Loucy (cell line): ENCODE measurements around the gene CRY2.

ENCODE experiments used
- H2AFZ ChIP-seq: fragments of 200-600 bp; sonication (generic); 2 replicates; pipeline ENCODE4 v1.6.0; 2016; ENCODE audit warnings: antibody characterized with exemption, mild to moderate bottlenecking, low read length, moderate library complexity
- H3F3A ChIP-seq: fragments of 200-600 bp; 2 replicates; pipeline ENCODE4 v1.6.0; 2016; ENCODE audit warnings: antibody characterized with exemption, low read depth, mild to moderate bottlenecking
- H3K27me3 ChIP-seq: fragments of 200-600 bp; sonication (generic); 2 replicates; pipeline ENCODE4 v1.6.1; 2014; ENCODE audit warnings: low read length, mild to moderate bottlenecking; ENCODE audit not compliant: insufficient read depth, poor library complexity, severe bottlenecking
- H3K36me3 ChIP-seq: fragments of 200-600 bp; sonication (generic); 2 replicates; pipeline ENCODE4 v1.6.1; 2016; ENCODE audit warnings: low read length; ENCODE audit not compliant: insufficient read depth
- H3K4me1 ChIP-seq: fragments of 200-600 bp; sonication (generic); 2 replicates; pipeline ENCODE4 v1.5.1; 2014; ENCODE audit warnings: low read length, mild to moderate bottlenecking; ENCODE audit not compliant: insufficient read depth, poor library complexity, severe bottlenecking
- H3K4me2 ChIP-seq: fragments of 200-600 bp; sonication (generic); 2 replicates; pipeline ENCODE4 v1.6.0; 2014; ENCODE audit warnings: antibody characterized with exemption, low read length, low read depth, mild to moderate bottlenecking; ENCODE audit not compliant: poor library complexity, severe bottlenecking
- H3K4me3 ChIP-seq: fragments of 200-600 bp; sonication (generic); 2 replicates; pipeline ENCODE4 v1.5.1; 2014; ENCODE audit warnings: low read length, mild to moderate bottlenecking, mixed read lengths; ENCODE audit not compliant: poor library complexity, severe bottlenecking
- H3K79me2 ChIP-seq: fragments of 200-600 bp; sonication (generic); 2 replicates; pipeline ENCODE4 v1.6.1; 2014; ENCODE audit warnings: low read length; ENCODE audit not compliant: insufficient read depth
- H3K9ac ChIP-seq: fragments of 200-600 bp; sonication (generic); 2 replicates; pipeline ENCODE4 v1.6.0; 2014; ENCODE audit warnings: mild to moderate bottlenecking, low read depth, low read length, moderate library complexity; ENCODE audit not compliant: poor library complexity, severe bottlenecking
- H3K9me2 ChIP-seq: fragments of 200-600 bp; sonication (generic); replicated peaks from 2 replicates; pipeline ENCODE4 v1.6.1; 2016; ENCODE audit warnings: low read depth, low read length, mixed read lengths
- H3K9me3 ChIP-seq: fragments of 200-600 bp; sonication (generic); 2 replicates; pipeline ENCODE4 v1.6.1; 2014; ENCODE audit warnings: mild to moderate bottlenecking, antibody characterized with exemption, low read length, low read depth; ENCODE audit not compliant: insufficient read depth
- H4K20me1 ChIP-seq: fragments of 200-600 bp; sonication (generic); 2 replicates; pipeline ENCODE4 v1.6.0; 2014; ENCODE audit warnings: antibody characterized with exemption, low read length, mild to moderate bottlenecking; ENCODE audit not compliant: insufficient read depth, poor library complexity, severe bottlenecking
- EZH2phosphoT487 ChIP-seq: fragments of 200-600 bp; IDR thresholded peaks from 2 replicates; pipeline ENCODE4 v1.6.1; 2018; ENCODE audit warnings: antibody characterized with exemption, mild to moderate bottlenecking, moderate library complexity, borderline replicate concordance
- TF ChIP-seq, protein P1 (sequence below): fragments of 200-600 bp; sonication (generic); conservative IDR thresholded peaks from 2 replicates; pipeline ENCODE4 v1.5.1; 2014; ENCODE audit warnings: mild to moderate bottlenecking, antibody characterized with exemption, low read length

The CRY2 gene

DNA sequence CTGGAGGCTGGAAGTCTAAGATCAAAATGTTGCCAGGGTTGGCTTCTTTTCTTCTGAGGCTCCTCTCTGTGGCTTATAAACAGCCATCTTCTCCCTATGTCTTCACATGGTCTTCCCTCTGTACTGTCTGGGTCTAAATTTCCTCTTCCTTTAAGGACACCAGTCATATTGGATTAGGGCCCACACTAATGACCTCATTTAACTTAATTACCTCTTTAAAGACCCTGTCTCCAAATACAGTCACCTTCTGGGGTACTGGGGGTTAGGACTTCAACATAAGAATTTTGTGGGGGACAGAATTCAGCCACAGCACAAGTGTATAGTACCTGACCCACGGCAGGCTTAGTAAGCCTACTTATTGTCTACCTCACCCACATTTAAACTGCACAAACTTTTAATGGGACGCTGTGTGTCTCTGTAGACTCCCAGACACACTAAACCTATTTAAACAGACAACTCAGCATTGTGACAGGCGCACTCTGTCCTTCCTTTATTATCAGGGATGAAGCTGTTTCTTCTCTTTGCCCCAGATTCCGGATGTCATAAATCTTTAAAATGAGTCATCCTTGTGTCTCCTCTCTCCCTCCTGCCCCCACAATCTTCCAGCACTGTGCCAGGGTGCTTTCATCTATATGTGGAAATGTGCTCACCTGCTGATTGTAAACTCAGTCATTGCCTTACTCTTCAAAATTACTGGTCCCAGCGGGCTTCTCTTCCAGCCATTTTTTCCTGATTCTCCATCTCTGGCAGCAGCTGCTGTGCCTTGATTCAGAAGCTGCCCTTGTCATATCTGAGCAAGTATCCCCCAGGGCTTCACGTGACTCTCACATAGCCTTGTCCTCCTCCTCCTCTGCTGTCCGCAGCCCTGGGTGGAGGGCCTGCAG lies 32.8 kb downstream of the CRY2 start:
- no peaks in the 10 kb centered on the region for H3K27me3 ChIP-seq
- H3K79me2 ChIP-seq = no peaks in the 10 kb centered on the region
- no peak overlapping the region for H3K4me2 ChIP-seq
- H3K9me3 ChIP-seq = no peaks in the 10 kb centered on the region
- no peak for TF ChIP-seq EZH2phosphoT487
- TF ChIP-seq, protein P1, sequence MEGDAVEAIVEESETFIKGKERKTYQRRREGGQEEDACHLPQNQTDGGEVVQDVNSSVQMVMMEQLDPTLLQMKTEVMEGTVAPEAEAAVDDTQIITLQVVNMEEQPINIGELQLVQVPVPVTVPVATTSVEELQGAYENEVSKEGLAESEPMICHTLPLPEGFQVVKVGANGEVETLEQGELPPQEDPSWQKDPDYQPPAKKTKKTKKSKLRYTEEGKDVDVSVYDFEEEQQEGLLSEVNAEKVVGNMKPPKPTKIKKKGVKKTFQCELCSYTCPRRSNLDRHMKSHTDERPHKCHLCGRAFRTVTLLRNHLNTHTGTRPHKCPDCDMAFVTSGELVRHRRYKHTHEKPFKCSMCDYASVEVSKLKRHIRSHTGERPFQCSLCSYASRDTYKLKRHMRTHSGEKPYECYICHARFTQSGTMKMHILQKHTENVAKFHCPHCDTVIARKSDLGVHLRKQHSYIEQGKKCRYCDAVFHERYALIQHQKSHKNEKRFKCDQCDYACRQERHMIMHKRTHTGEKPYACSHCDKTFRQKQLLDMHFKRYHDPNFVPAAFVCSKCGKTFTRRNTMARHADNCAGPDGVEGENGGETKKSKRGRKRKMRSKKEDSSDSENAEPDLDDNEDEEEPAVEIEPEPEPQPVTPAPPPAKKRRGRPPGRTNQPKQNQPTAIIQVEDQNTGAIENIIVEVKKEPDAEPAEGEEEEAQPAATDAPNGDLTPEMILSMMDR = no peak
- H3K9ac ChIP-seq = no peak overlapping the region
- H3K4me3 ChIP-seq = no peak overlapping the region
- peaks cover 46% of the 10 kb centered on the region; the same call in 1 of the 2 replicates for H3K36me3 ChIP-seq
- no peaks in the 10 kb centered on the region for H3F3A ChIP-seq
- no peak overlapping the region for H2AFZ ChIP-seq
- no peaks in the 10 kb centered on the region for H3K9me2 ChIP-seq
- no peaks in the 10 kb centered on the region for H3K4me1 ChIP-seq
- H4K20me1 ChIP-seq = peaks cover 1% of the 10 kb centered on the region

DNA sequence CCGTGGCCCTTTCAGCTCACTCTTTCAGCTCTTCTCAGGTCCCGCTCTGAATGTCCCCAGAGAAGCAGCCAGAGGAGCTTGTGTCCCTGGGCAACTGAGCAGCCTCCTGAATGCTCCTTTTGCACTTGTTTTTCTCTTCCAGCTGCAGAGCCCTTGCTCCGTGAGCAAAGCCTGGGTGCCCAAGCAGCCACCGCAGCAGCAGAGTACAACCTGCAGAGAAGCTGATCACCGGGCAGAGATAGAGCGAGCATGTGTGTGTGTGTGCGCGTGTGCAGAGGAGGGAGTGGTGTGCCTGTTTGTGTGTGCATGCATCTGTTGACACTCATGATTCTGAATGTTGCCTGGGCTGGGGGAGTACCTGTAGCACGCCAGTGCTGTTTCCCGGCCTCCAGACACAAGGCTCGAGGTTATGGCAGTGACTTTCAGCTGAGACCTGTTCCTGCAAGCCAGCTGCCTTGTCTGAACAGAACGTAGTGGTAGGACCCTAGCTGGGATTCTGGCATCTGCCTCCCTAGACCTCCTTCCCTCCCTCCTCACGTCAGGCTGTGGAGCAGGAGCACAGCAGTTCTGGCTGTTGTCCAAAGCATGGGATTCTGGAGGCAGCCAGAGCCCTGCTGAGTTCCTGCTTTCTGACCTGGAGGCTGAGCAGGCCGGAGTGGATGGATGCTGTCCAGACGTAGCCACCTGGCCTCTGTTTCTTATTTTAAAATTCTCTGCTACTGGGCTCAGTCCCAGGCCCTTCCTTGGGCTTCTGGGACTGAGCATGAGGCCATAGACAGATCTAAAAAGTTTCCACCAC lies 33.7 kb downstream of the CRY2 start:
- no peak overlapping the region for H3K4me2 ChIP-seq
- no peaks in the 10 kb centered on the region for H3K4me1 ChIP-seq
- H2AFZ ChIP-seq = no peak overlapping the region
- H3K27me3 ChIP-seq = no peaks in the 10 kb centered on the region
- no peaks in the 10 kb centered on the region for H3F3A ChIP-seq
- peaks cover 38% of the 10 kb centered on the region; the same call in 1 of the 2 replicates for H3K36me3 ChIP-seq
- TF ChIP-seq, protein P1 = no peak
- TF ChIP-seq EZH2phosphoT487 = no peak
- H4K20me1 ChIP-seq = peaks cover 4% of the 10 kb centered on the region
- H3K9ac ChIP-seq = no peak overlapping the region
- H3K4me3 ChIP-seq = no peak overlapping the region
- H3K79me2 ChIP-seq = no peaks in the 10 kb centered on the region
- H3K9me2 ChIP-seq = no peaks in the 10 kb centered on the region
- no peaks in the 10 kb centered on the region for H3K9me3 ChIP-seq

DNA sequence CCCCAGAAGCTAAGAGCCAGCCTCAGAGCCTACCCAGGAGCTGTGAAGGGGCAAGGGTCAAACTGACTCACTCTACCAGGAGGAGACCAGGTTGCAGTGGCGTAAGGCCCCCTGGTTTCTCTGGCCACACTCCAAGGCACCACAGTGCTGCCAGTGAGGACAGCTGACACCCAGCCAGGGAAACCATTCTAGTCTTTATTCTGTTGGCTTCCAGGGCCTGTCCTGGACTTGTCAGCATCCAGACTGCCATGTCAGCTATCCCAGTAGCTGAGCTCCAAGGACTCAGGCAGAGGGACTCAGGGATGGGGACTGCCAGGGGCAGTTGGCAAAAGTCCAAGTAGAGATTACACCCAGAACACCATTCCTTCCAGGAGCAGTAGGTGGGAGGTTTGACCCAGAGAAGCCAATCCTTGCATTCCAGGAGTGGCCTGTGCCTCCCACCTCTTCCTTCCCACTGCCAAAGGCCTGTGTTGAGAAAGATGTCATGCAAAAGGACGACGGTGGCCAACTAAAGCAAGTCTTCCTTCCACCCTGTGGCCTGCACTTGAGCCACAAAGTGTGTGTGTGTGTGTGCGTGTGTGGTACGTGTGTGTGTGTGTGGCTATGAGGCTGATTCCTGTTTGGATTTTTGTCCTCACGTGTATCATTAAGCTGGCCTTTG lies 34.6 kb downstream of the CRY2 start:
- H3K4me1 ChIP-seq = no peaks in the 10 kb centered on the region
- H3K4me3 ChIP-seq = no peak overlapping the region

More for the DNA sequence above, 34.6 kb downstream of the CRY2 start:
- no peak overlapping the region for H3K9ac ChIP-seq
- no peaks in the 10 kb centered on the region for H3F3A ChIP-seq
- no peak overlapping the region for H2AFZ ChIP-seq
- H3K79me2 ChIP-seq = no peaks in the 10 kb centered on the region
- TF ChIP-seq EZH2phosphoT487 = no peak
- TF ChIP-seq, protein P1 = no peak
- no peaks in the 10 kb centered on the region for H3K9me2 ChIP-seq
- H3K4me2 ChIP-seq = no peak overlapping the region
- no peaks in the 10 kb centered on the region for H3K9me3 ChIP-seq
- H3K27me3 ChIP-seq = no peaks in the 10 kb centered on the region
- peaks cover 38% of the 10 kb centered on the region; the same call in 1 of the 2 replicates for H3K36me3 ChIP-seq
- peaks cover 4% of the 10 kb centered on the region for H4K20me1 ChIP-seq
